Brain microvascular endothelial cell (primary cell): Measurements from ENCODE around the gene RASAL2.

Experiments
- DNase-seq: peaks from one replicate; pipeline ENCODE4 v3.0.0-alpha.2; 2020
- H3K27ac ChIP-seq: fragments of 250-450 bp; sonication (Bioruptor Pico); 2 replicates; pipeline ENCODE4 v1.5.1; 2020; ENCODE audit warnings: mild to moderate bottlenecking, moderate library complexity
- H3K27me3 ChIP-seq: fragments of 250-450 bp; sonication (Bioruptor Pico); replicated peaks from 2 replicates; pipeline ENCODE4 v1.5.1; 2020; ENCODE audit warnings: mild to moderate bottlenecking
- H3K36me3 ChIP-seq: fragments of 250-450 bp; sonication (Bioruptor Pico); replicated peaks from 2 replicates; pipeline ENCODE4 v1.5.1; 2020; ENCODE audit warnings: mild to moderate bottlenecking
- H3K4me3 ChIP-seq: 2 replicates; pipeline ENCODE4 v1.5.1; 2011; ENCODE audit warnings: low read depth, mild to moderate bottlenecking, control low read depth, low read length, moderate library complexity
- in situ Hi-C: cut with HindIII; loops from 2 replicates; pipeline ENCODE4 v1.10.0; 2017; ENCODE audit warnings: low sequenced_read_pairs, low pct_ligation_motif_present
- TF ChIP-seq, protein P1 (sequence below): IDR thresholded peaks from 2 replicates; pipeline ENCODE4 v1.5.1; 2011; ENCODE audit warnings: low read depth, mild to moderate bottlenecking, moderate library complexity, low read length, control low read depth, inconsistent platforms; ENCODE audit errors: missing control alignments

The RASAL2 gene

DNA sequence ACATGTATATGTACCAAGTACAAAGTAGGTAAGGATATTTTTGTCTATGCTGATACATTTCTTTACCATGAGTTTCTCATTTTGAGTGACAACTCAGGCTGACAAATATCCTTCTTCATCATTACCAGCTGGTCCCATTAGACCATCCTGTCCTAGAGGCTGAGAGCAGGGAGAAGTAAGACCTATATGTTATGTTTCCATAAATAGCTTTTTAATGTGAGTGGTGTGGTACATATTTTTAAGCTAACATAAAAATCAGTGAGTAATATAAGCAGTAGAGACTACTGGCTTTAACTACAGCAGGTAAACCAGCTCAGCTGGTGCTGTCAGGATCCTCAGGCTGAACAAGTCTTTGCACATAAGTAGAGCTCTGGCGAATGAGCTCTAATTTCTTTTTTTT lies 340.5 kb downstream of the RASAL2 start:
- Histone ChIP-seq H3K4me3 (no peak overlapping the region), H3K27me3 (no peaks in the 10 kb centered on the region), H3K27ac (no peak overlapping the region), H3K36me3 (no peaks in the 10 kb centered on the region)
- TF ChIP-seq, protein P1, sequence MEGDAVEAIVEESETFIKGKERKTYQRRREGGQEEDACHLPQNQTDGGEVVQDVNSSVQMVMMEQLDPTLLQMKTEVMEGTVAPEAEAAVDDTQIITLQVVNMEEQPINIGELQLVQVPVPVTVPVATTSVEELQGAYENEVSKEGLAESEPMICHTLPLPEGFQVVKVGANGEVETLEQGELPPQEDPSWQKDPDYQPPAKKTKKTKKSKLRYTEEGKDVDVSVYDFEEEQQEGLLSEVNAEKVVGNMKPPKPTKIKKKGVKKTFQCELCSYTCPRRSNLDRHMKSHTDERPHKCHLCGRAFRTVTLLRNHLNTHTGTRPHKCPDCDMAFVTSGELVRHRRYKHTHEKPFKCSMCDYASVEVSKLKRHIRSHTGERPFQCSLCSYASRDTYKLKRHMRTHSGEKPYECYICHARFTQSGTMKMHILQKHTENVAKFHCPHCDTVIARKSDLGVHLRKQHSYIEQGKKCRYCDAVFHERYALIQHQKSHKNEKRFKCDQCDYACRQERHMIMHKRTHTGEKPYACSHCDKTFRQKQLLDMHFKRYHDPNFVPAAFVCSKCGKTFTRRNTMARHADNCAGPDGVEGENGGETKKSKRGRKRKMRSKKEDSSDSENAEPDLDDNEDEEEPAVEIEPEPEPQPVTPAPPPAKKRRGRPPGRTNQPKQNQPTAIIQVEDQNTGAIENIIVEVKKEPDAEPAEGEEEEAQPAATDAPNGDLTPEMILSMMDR = no peak
- no peak for DNase-seq
- in situ Hi-C loops = no loop called here

GRCh38 chr1:178434899-178435435 lies 341.1 kb downstream of the RASAL2 start:
- H3K4me3 ChIP-seq = no peak overlapping the region
- H3K27ac ChIP-seq = no peak overlapping the region
- no peaks in the 10 kb centered on the region for H3K36me3 ChIP-seq
- TF ChIP-seq, protein P1 = no peak
- no peaks in the 10 kb centered on the region for H3K27me3 ChIP-seq
- in situ Hi-C loops = no loop called here
- DNase-seq = no peak

- Histone ChIP-seq H3K36me3 (peaks cover 5% of the 10 kb centered on the region), H3K27me3 (no peaks in the 10 kb centered on the region), H3K27ac (no peak overlapping the region), H3K4me3 (no peak overlapping the region)
- in situ Hi-C loops = no loop called here
- no peak for DNase-seq
- TF ChIP-seq, protein P1 = no peak
Measured at GRCh38 chr1:178436899-178437298, 343.0 kb downstream of the RASAL2 start.

DNA sequence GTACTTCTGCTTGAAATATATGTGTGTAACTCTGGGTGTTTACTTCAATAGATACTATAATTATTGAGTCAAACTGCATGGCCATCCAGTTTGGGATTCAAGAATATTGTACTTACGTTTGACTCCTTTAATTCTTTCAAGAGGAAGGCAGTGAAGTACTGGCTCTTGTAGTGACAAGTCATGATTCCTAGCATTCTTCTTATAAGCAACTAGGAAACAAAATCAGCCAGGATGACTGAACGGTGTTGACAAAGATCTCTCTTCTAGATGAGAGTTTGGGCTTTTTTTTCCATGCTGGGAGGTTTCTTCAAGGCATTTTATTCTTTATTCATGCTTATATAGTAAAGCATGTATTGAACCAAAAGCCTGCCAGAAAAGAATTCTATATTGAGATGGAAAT lies 344.5 kb downstream of the RASAL2 start:
- H3K27me3 ChIP-seq = no peaks in the 10 kb centered on the region
- H3K27ac ChIP-seq = no peak overlapping the region
- TF ChIP-seq, protein P1 = no peak
- in situ Hi-C loops = no loop called here
- no peak for DNase-seq
- H3K4me3 ChIP-seq = no peak overlapping the region
- peaks cover 11% of the 10 kb centered on the region for H3K36me3 ChIP-seq

DNA sequence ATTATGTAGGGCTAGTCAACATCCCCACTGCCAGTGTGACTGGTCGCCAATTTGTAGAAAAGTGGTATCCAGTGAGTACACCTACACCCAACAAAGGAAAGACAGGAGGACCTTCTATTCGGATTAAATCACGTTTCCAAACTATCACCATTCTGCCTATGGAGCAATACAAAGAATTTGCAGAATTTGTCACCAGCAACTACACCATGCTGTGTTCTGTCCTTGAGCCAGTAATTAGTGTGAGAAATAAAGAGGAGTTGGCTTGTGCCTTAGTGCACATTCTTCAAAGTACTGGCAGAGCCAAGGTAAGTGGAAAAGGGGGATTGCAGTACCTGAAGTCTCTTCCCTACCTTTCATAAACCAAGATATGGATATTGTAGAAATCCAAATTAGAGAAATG lies 349.0 kb downstream of the RASAL2 start:
- H3K27me3 ChIP-seq = no peaks in the 10 kb centered on the region
- no peak overlapping the region for H3K27ac ChIP-seq
- H3K36me3 ChIP-seq = peaks cover 11% of the 10 kb centered on the region
- no peak for DNase-seq
- TF ChIP-seq, protein P1 = no peak
- in situ Hi-C loops = no loop called here
- H3K4me3 ChIP-seq = no peak overlapping the region

- Histone ChIP-seq H3K4me3 (no peak overlapping the region), H3K27ac (no peak overlapping the region), H3K36me3 (no peaks in the 10 kb centered on the region), H3K27me3 (no peaks in the 10 kb centered on the region)
- TF ChIP-seq, protein P1 = no peak
- DNase-seq = no peak
- in situ Hi-C loops = no loop called here
Measured at GRCh38 chr1:178450871-178451270, 357.0 kb downstream of the RASAL2 start.
